Spleen (tissue), 11 donors: ENCODE results near the gene CDC42BPG. TPM values are rescaled to one million over a fixed set of nuclear protein-coding genes. Genes with fewer than 3 reads are reported as not detected.
"Not testable (repeated sequence)": the region's sequence is repeated elsewhere in the genome, so short reads cannot be mapped to it uniquely, and the experiment has no call there.

Experiments
- DNase-seq: peaks from one replicate; pipeline ENCODE4 v3.0.0-alpha.2; 2020
- H3K27ac ChIP-seq, 8 donors: fragments of 200-600 bp; sonication (generic) in 7 of 8; 1 replicate in 4 of 8; 2 replicates in 4 of 8; pipeline versions ENCODE4 v1.5.0 to v1.8.0; 2016 to 2021; ENCODE audit warnings: inconsistent platforms in 4 of 8, mild to moderate bottlenecking in 4 of 8, moderate library complexity in 1 of 8
- H3K27me3 ChIP-seq, 7 donors: fragments of 200-600 bp; sonication (generic) in 6 of 7; replicated peaks in 1 of 7; 1 replicate in 4 of 7; 2 replicates in 3 of 7; pipeline versions ENCODE4 v1.5.0 to v1.8.0; 2016 to 2021; ENCODE audit warnings: inconsistent platforms in 3 of 7, mild to moderate bottlenecking in 1 of 7
- H3K36me3 ChIP-seq, 6 donors: fragments of 200-600 bp; sonication (generic) in 5 of 6; 1 replicate in 4 of 6; 2 replicates in 2 of 6; pipeline versions ENCODE4 v1.5.0 to v1.8.0; 2016 to 2021; ENCODE audit warnings: inconsistent platforms in 2 of 6
- H3K4me1 ChIP-seq, 6 donors: fragments of 200-600 bp; sonication (generic) in 5 of 6; 1 replicate in 3 of 6; 2 replicates in 3 of 6; pipeline versions ENCODE4 v1.5.0 to v1.8.0; 2016 to 2021; ENCODE audit warnings: inconsistent platforms in 3 of 6
- H3K4me3 ChIP-seq, 8 donors: fragments of 200-600 bp; sonication (generic) in 7 of 8; 1 replicate in 4 of 8; 2 replicates in 4 of 8; pipeline versions ENCODE4 v1.5.0 to v1.8.0; 2016 to 2021; ENCODE audit warnings: inconsistent platforms in 4 of 8, mild to moderate bottlenecking in 4 of 8, moderate library complexity in 2 of 8
- H3K9me3 ChIP-seq, 8 donors: fragments of 200-600 bp; sonication (generic) in 7 of 8; 1 replicate in 4 of 8; 2 replicates in 4 of 8; pipeline versions ENCODE4 v1.5.0 to v1.8.0; 2016 to 2021; ENCODE audit warnings: inconsistent platforms in 4 of 8
- POLR2A ChIP-seq, 3 donors: fragments of 450-650 bp; IDR thresholded peaks; one replicate each; pipeline ENCODE4 v1.5.1; 2017; ENCODE audit warnings: antibody characterized with exemption in 3 of 3, mild to moderate bottlenecking in 1 of 3
- POLR2AphosphoS5 ChIP-seq, 3 donors: sonication (generic); formaldehyde crosslinking; IDR thresholded peaks; one replicate each; pipeline ENCODE4 v1.5.1; 2017; ENCODE audit warnings: antibody characterized with exemption in 3 of 3
- WGBS, 5 donors: extraction: QIAGEN DNeasy Blood & Tissue Kit in 3 of 5; methylation state at CpG; one replicate each; pipeline versions ENCODE4 v1.1.5 to v1.1.7; 2013 to 2018; 5-methylcytosine and 5-hydroxymethylcytosine counted together
- intact Hi-C: fragments of 100-400 bp; cut with DNase I; formaldehyde crosslinking; loops from one replicate; pipeline ENCODE4 v1.15.0; 2023; ENCODE audit warnings: low total_unique reads
- polyA plus RNA-seq, 3 donors: library from polyadenylated mRNA; stranded (reverse); fragments of 200-250 nt; gene quantifications; one replicate each; pipeline ENCODE4 v1.2.1, GENCODE V29; 2013
- total RNA-seq, 7 donors: library from RNA; depleted of rRNA in 3 of 7; stranded (reverse); fragments of >200 nt in 3 of 7; fragmentation: NEBNext Ultra II Directional in 4 of 7; extraction: Animal tissue kit (Norgen Biotek cat#: 25700) in 4 of 7; gene quantifications; one replicate each; pipeline versions ENCODE4 v1.1.0 to v1.2.1, GENCODE V29; 2016 to 2021
- TF ChIP-seq, protein P1 (sequence below), 11 experiments: fragments of 200-600 bp in 7 of 11; fragments of 450-650 bp in 4 of 11; sonication (generic) in 4 of 11; IDR thresholded peaks in 8 of 11; conservative IDR thresholded peaks in 3 of 11; 1 replicate in 7 of 11; 2 replicates in 4 of 11; pipeline versions ENCODE4 v1.4.0 to v1.8.0; 2016 to 2021; ENCODE audit warnings: antibody characterized with exemption in 11 of 11, inconsistent platforms in 4 of 11, mild to moderate bottlenecking in 1 of 11
- donor health status: healthy with polysubstance abuse.
- donor health status: DM: no; HTN: no; CAD: no; lungs with moderate emphysema.
- donor health status: DM: no; HTN: no; CAD: no.
- donor health status: Bipolar disorder and iron deficiency.
- donor health status: healthy.
- donor health status: DM: no; HTN: no; CAD: no.
- donor health status: DM: yes; HTN: yes; CAD: no.

Gene CDC42BPG
- total and polyA plus RNA-seq, 10 donors, result 0.74 to 4.6 (median 2.5) TPM

DNA sequence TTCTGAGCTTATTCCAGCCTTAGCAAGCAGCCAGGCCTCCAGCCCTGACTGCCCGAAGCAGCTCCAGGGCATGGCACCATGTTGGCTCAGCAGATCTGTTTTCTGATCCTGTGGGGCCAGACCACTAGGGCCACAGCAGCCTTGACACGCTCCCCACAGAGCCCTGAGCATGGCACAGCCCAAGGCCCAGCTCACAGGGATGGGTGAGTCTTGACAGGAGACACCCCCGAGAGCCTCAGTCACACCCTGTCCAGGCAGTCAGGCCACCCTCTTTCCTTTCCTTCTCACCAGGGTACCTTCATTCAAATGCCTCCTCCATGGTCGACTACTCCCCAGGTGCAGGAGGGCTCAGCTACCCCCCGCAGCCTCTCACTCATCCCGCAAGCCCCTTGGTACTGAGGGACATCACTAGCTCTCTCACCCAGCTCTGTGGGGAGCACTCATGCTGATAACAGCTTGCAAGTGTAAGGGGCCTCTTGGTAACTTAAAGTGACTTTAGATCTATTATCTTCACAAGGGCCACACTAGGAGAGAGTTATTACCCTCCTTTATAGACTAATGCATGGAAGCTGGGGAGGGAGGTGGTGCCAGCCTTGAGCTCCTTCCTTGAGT is 3.9 kb upstream of the CDC42BPG start:
- H3K27ac ChIP-seq, result peak overlapping the region in 7 of 8 donors; percentile 54 to 98 (median 93)
- intact Hi-C loops, result loop anchor here (10.0 kb wide), 1 partner anchor 64 kb away; no protein-coding TSS in a partner anchor

DNA sequence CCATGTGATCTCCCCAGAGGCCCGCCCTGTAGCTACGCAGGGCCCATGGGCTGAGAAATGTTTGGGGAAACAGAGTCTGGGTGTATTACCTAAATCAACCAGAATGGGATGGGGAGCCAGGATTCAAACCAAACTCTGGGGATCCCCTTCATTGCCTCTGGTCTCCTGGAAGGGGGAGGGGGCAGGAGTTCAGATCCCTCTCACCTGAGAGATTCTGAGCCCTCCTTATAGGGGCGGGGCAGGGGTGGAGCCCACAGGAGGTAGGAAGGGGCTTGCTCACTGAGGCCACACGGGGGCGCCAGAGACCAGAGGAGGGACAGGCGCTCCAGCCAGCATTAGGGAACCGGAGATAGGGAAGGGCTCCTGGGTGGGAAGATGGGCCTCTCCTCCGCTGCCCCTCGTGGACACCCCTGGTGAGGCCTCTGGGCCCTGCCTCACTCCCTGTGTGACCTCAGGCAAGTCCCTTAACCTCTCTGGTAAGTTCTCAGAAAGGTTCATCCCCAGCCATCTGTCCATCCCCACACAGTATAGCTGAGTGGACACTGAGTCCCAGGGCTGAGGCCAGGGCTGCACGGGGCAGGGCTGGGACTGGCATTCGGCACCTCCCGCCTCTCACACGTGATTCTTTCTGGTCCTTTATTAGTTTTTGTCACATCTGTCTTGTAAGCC is 2.7 kb upstream of the CDC42BPG start:
- H3K4me1 ChIP-seq, result peaks cover 44 to 91% (median 77%) of the 10 kb centered on the region in 6 donors
- H3K27me3 ChIP-seq, result no peaks in the 10 kb centered on the region
- no peaks in the 10 kb centered on the region for H3K9me3 ChIP-seq
- H3K36me3 ChIP-seq, result peaks cover 0 to 10% (median 3%) of the 10 kb centered on the region in 6 donors
- peak overlapping the region in 5 of 8 donors; percentile 52 to 98 (median 93) for H3K27ac ChIP-seq
- peak; percentile 99 for DNase-seq
- intact Hi-C loops, result loop anchor here (2.0 to 10.0 kb wide), 2 partner anchors 48 to 62 kb away; no protein-coding TSS in a partner anchor
- H3K4me3 ChIP-seq, result no peak overlapping the region
- 19 to 43% (median 29%) methylated on average over 7 to 13 of the region's 13 CpGs for WGBS, 5 donors
- peak; percentile 73 to 79 (median 77) for TF ChIP-seq POLR2AphosphoS5 (IDR thresholded peaks at IDR 0.05)
- no peak for TF ChIP-seq POLR2A (IDR thresholded peaks at IDR 0.05)
- TF ChIP-seq, protein P1, sequence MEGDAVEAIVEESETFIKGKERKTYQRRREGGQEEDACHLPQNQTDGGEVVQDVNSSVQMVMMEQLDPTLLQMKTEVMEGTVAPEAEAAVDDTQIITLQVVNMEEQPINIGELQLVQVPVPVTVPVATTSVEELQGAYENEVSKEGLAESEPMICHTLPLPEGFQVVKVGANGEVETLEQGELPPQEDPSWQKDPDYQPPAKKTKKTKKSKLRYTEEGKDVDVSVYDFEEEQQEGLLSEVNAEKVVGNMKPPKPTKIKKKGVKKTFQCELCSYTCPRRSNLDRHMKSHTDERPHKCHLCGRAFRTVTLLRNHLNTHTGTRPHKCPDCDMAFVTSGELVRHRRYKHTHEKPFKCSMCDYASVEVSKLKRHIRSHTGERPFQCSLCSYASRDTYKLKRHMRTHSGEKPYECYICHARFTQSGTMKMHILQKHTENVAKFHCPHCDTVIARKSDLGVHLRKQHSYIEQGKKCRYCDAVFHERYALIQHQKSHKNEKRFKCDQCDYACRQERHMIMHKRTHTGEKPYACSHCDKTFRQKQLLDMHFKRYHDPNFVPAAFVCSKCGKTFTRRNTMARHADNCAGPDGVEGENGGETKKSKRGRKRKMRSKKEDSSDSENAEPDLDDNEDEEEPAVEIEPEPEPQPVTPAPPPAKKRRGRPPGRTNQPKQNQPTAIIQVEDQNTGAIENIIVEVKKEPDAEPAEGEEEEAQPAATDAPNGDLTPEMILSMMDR (IDR thresholded peaks at IDR 0.05 in 8 of 11, conservative IDR thresholded peaks at IDR 0.05 in 3 of 11), result peak; percentile 96 to 100 (median 98)

More for the DNA sequence above, 3.9 kb upstream of the CDC42BPG start:
- no peak for DNase-seq
- H3K9me3 ChIP-seq, result no peaks in the 10 kb centered on the region
- TF ChIP-seq POLR2A (IDR thresholded peaks at IDR 0.05), result no peak
- TF ChIP-seq POLR2AphosphoS5 (IDR thresholded peaks at IDR 0.05), result peak in 1 of 3 donors; percentile 3
- TF ChIP-seq, protein P1 (IDR thresholded peaks at IDR 0.05 in 8 of 11, conservative IDR thresholded peaks at IDR 0.05 in 3 of 11), result peak in 3 of 11 experiments; percentile 28 to 52 (median 47)
- peaks cover 0 to 22% (median 9%) of the 10 kb centered on the region in 6 donors for H3K36me3 ChIP-seq
- peak overlapping the region in 1 of 8 donors; percentile 9 for H3K4me3 ChIP-seq
- peaks cover 55 to 96% (median 87%) of the 10 kb centered on the region in 6 donors for H3K4me1 ChIP-seq
- no peaks in the 10 kb centered on the region for H3K27me3 ChIP-seq
- 68 to 77% (median 72%) methylated on average over 6 of the region's 6 CpGs for WGBS, 5 donors

DNA sequence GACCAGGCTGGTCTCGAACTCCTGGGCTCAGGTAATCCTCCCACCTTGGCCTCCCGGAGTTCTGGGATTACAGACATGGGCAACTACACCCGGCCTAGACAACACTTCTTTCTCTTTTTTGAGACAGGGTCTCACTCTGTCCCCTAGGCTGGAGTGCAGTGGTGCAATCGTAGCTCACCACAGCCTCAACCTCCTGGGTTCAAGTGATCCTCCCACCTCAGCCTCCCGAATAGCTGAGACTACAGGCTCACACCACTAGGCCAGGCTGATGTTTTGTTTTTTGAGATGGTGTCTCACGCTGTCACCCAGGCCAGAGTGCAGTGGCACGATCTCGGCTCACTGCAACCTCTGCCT is 1.3 kb upstream of the CDC42BPG start:
- H3K9me3 ChIP-seq, DNase-seq, H3K4me3 ChIP-seq, H3K27me3 ChIP-seq, H3K36me3 ChIP-seq: not testable (repeated sequence)
- Histone ChIP-seq H3K27ac (peak overlapping the region in 5 of 8 donors; percentile 29 to 91 (median 79)), H3K4me1 (peaks cover 32 to 77% (median 63%) of the 10 kb centered on the region in 6 donors)
- intact Hi-C loops, result loop anchor here (2.0 to 10.0 kb wide), 2 partner anchors 49 to 61 kb away; no protein-coding TSS in a partner anchor
- 91 to 95% (median 92%) methylated on average over 8 of the region's 8 CpGs for WGBS, 5 donors

DNA sequence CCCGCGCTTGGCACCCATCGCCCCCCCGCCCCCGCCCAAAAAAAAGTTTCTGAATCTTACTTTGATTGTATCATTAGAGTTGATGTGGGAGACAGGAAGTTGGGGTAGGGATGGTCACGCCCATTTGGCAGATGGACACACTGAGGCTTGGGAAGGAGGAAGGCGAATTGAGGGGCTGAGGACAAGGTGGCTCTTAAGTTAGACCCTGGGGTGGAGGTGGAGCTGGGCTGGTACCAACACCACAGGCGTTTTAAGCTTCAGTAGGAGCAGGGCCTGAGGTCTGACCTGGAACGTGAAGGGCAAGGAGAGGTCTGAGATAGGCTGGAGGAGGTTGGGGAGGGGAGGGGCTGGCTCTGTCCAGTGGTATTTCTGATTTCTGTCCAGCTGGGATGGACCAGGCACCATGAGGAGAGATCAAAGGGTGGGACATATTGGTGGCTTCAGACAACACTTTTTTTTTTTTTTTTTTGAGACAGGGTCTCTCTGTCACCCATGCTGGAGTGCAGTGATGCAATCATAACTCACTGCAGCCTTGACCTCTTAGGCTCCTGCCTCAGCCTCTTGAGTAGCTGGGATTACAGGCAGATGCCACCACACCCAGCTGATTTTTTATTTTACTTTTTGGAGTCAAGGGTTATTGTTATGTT is 799 bp upstream of the CDC42BPG start:
- Histone ChIP-seq H3K27ac (peak overlapping the region; percentile 68 to 91 (median 78)), H3K4me1 (peaks cover 32 to 72% (median 58%) of the 10 kb centered on the region in 6 donors), H3K36me3 (peaks cover 0 to 1% (median 0%) of the 10 kb centered on the region in 6 donors), H3K9me3 (no peaks in the 10 kb centered on the region), H3K27me3 (no peaks in the 10 kb centered on the region), H3K4me3 (peak overlapping the region; percentile 31 to 87 (median 56))
- DNase-seq, result no peak
- intact Hi-C loops, result loop anchor here (10.0 kb wide), 1 partner anchor 60 kb away; no protein-coding TSS in a partner anchor
- WGBS, 5 donors, result 19 to 26% (median 22%) methylated on average over 9 of the region's 9 CpGs
- no peak for TF ChIP-seq POLR2AphosphoS5 (IDR thresholded peaks at IDR 0.05)
- no peak for TF ChIP-seq POLR2A (IDR thresholded peaks at IDR 0.05)
- TF ChIP-seq, protein P1 (IDR thresholded peaks at IDR 0.05 in 8 of 11, conservative IDR thresholded peaks at IDR 0.05 in 3 of 11), result no peak
